Fibroblast of gingiva (primary cell): ENCODE results near the gene PIN1.
"Not testable (repeated sequence)": the region's sequence is repeated elsewhere in the genome, so short reads cannot be mapped to it uniquely, and the experiment has no call there.

Experiments
- DNase-seq: peaks from one replicate; pipeline ENCODE4 v3.0.0-alpha.2; 2011; ENCODE audit warnings: low read depth

PIN1 gene

DNA sequence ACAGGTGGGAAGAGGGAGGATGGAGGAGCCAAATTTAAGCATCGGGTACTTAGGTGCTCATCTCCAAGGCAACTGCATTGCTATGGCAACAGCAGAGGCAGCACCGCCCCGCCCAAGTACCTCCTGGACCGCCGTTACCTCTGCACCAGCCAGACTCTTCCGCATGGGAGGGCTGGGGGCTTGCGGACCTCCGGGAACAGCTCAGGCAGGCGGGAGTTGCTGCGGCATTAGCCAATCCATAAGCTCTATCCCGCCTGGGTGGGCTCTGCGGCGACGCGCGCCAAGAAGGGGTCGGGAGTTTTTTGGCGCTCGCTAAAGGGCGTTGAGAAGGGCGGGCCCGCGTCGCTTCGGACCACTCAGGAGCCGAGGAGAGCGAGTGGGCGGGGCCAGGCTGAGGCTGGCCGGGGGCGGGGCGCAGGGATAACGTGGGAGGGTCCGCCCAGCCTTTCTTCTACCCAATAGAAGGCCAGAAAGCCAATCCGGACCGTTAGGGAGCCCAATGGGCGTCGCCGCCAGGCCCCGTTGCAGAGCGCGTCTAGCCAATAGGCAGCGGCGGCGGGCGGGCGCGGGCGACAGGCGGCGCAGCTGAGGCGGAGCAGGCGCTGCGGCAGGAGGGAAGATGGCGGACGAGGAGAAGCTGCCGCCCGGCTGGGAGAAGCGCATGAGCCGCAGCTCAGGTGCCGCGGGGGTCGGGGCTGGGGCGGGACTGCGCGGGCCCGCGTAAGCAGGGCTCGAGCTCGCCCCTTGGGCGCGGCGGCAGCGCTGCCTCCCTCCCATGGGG is at the start of gene PIN1:
Gene PIN1 (plus strand): TSS at position 593 of the 781 bp plus-strand sequence. CDS start 27 bp downstream, at position 620.
- DNase-seq, result peak; percentile 98

DNA sequence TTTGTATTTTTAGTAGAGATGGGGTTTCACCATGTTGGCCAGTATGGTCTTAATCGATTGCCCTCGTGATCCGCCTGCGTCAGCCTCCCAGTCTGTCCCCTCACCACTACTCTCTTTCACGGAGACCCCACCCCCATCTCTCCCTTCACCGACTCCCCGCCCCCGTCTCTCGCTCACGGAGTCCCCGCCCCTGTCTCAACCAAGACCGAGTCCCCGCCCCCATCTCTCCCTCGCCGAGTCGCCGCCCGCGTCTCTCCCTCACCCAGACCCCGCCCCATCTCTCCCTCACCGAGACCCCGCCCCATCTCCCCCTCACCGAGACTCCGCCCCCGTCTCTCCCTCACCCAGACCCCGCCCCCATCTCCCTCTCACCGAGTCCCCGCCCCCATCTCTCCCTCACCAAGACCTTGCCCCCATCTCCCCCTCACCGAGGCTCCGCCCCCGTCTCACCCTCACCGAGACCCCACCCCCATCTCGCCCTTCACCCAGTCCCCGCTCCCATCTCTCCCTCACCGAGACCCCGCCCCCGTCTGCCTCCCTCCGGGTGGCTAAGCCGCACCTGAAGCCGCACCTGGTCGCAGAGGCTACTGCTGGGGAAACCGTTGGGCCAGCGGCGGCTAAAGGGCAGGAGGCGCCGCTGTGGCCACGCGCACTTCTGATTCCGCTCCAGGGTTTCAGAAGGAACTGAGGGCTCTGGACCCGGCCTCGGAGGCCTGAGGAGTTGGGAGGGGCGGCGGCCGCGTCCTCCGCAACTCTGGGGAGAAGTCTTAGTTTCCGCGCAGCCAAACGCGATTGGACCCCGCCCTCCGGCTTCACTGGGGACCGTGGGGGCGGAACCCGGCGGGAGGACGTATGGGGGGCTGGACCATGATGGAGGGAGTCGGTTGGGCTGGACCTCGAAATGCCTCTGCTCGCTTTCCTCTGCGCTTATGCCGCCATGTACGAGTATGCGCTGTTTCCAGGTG is 49.5 kb upstream of the PIN1 start:
- DNase-seq, result peak; percentile 94

- DNase-seq, result no peak
Observed at GRCh38 chr19:9786342-9786741, 48.8 kb upstream of the PIN1 start.

- DNase-seq, result no peak
Observed at GRCh38 chr19:9786819-9787218, 48.3 kb upstream of the PIN1 start.

DNA sequence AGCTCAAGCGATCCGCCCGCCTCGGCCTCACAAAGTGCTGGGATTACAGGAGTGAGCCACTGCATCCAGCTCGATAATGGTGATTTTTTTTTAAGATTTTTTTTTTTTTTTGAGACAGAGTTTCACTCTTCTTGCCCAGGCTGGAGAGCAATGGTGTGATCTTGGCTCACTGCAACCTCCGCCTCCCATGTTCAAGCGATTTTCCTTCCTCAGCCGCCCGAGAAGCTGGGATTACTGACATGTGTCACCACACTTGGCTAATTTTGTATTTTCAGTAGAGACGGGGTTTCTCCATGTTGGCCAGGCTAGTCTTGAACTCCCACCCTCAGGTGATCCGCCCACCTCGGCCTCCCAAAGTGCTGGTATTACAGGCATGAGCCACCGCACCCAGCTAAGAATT is 46.5 kb upstream of the PIN1 start:
- not testable (repeated sequence) for DNase-seq

GRCh38 chr19:9789066-9789465 is 46.1 kb upstream of the PIN1 start:
- no peak for DNase-seq

- DNase-seq, result not testable (repeated sequence)
Observed at GRCh38 chr19:9789579-9789978, 45.5 kb upstream of the PIN1 start.

DNA sequence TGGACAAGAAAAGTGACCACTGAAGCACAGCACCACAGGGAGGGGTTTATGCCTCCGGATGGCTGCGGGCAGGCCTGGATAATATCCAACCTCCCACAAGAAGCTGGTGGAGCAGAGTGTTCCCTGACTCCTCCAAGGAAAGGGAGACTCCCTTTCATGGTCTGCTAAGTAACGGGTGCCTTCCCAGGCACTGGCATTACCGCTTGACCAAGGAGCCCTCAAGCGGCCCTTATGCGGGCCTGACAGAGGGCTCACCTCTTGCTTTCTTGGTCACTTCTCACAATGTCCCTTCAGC is 44.1 kb upstream of the PIN1 start:
- DNase-seq, result not testable (repeated sequence)

- peak; percentile 96 for DNase-seq
Observed at GRCh38 chr19:9791552-9792205, 43.4 kb upstream of the PIN1 start.

DNA sequence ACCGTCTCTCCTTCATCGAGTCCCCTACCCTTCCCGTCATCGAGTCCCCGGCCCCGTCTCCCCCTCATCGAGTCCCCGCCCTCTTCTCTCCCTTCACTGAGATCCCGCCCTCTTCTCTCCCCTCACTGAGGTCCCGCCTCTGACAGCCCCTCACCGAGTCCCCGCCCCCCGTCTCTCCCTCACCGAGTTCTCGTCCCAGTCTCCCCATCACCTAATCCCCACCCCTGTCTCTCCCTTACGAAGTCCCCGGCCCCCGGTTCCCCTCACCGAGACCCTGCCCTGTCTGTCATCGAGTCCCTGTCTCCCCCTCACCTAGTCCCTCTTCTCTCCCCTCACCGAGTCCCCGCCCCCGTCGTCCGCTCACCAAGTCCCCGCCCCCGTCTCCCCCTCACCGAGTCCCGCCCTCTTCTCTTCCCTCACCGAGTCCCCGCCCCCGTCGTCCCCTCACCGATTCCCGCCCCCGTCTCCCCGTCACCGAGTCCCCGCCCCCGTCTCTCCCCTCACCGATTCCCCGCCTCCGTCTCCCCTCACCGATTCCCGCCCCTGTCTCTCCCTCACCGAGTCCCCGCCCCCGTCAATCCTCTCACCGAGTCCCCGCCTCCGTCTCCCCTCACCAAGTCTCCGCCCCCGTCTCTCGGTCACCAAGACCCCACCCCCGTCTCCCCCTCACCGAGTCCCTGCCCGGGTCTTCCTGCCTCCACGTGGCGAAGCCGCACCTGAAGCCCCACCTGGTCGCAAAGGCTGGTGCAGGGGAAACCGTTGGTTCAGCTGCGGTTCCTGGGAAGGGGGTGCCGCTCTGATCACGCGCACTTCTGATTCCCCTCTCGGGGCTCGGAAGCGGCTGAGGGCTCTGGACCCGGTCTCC is 42.7 kb upstream of the PIN1 start:
- peak; percentile 93 for DNase-seq

DNA sequence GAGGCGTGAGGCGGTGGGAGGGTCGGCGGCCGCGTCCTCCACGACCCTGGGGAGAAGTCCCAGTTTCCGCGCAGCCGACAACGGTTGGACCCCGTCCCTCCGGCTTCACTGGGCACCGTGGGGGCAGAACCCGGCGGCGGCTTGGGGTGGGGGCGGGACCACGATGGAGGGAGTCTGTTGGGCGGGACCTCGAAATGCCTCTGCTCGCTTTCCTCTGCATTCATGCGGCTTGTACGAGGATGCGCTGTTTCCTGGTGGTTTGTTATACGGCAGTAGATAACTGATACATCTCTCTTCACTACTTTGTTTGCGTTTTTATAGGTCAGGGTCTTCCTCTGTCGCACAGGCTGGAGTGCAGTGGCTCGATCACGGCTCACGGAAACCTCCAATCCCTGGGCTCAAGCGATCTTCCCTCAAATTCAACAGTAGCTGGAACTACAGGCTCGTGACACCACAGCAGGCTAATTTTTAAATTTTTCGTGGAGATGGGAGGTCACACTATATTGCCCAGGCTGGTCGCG is 42.0 kb upstream of the PIN1 start:
- DNase-seq, result peak; percentile 38

- peak; percentile 80 for DNase-seq
Observed at GRCh38 chr19:9796113-9796773, 38.9 kb upstream of the PIN1 start.

GRCh38 chr19:9797871-9798270 is 37.2 kb upstream of the PIN1 start:
- no peak for DNase-seq

- DNase-seq, result no peak
Observed at GRCh38 chr19:9799162-9799561, 36.0 kb upstream of the PIN1 start.

- no peak for DNase-seq
Observed at GRCh38 chr19:9801976-9802375, 33.1 kb upstream of the PIN1 start.

DNA sequence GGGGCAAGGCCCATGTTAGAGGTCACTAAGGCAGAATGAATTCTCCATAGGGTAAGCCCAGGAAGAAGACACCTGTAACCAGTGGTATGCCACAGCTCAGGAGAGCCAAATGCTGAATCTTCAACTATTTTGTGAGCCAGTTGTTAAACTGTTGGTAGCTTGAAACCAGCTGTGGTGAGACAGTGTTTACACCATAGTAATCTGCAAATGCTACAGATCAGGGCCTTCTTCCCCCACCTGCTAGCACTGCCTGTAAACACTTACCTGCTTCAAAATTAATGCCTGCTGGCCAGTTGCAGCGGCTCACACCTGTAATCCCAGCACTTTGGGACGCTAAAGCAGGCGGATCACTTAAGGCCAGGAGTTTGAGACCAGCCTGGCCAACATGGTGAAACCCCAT is 28.3 kb upstream of the PIN1 start:
- DNase-seq, result no peak

DNA sequence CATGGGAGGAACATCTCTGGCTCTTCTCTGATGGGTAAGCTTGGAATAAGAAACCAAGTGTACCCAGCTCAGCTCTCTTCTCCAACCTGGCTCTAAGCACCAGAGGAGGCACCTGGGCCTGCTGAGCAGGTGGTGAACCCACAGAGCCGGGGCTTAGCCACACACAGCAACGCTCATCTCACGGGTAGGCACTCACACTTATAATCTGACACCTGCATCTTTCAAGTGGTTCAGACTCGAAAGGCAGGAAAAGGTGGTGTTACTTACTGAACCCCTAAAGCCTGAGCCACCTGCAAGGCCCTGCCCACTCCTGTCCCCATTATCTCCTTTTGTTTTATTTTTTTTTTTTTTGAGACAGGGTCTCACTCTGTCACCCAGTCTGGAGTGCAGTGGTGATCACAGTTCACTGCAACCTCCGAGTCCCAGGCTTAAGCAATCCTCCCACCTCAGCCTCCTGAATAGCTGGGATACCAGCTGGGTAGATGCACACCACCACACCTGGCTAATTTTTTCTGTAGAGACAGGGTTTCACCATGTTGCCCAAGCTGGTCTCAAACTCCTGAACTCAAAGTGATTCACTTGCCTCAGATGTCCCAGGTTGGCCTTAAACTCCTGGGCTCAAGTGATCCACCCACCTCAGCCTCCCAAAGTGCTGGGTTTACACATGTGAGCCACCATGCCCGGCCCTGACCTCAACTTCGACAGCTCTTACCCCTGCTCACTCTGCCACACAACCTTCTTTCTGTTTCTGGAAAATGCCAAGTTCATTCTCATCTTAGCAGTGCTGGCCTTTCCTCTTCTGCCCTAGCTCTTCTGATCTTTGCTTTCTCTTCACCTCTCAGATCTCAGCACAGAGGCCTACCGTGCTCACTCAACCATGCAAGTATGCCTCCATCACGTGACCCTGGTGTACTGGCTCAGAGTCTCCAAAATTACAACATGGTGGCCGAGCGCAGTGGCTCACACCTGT is 26.0 kb upstream of the PIN1 start:
- DNase-seq, result no peak

DNA sequence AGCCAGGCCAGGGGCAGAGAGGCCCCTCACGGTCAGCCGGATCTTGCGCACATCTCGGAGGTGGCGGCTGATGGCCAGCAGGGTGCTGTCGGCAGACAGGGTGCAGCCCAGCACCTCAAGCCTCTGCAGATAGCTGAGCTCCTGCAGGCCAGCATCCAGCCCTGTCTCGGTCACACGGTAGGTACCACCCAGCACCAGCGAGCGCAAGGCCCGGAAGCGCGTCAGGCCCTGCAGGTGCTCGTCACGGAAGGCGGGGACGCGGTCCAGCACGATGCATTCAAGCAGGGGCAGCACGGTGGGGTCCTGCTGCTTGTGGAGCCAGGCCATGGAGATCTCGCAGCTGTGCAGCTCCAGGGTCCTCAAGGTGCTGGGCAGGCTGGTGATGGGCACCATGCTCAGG is 24.0 kb upstream of the PIN1 start:
- no peak for DNase-seq

- DNase-seq, result no peak
Observed at GRCh38 chr19:9818175-9818733, 16.9 kb upstream of the PIN1 start.
